Esophagus muscularis mucosa (tissue), 4 donors: Measurements from ENCODE around the gene PTPN3. TPM values are rescaled to one million over a fixed set of nuclear protein-coding genes. Genes with fewer than 3 reads are reported as not detected.

Experiments used
- DNase-seq: peaks from one replicate; pipeline ENCODE4 v3.0.0-alpha.2; 2017; ENCODE audit errors: extremely low spot score
- H3K27ac ChIP-seq, 4 donors: fragments of 200-600 bp; sonication (generic); replicated peaks in 1 of 4; 1 replicate in 3 of 4; 2 replicates in 1 of 4; pipeline ENCODE4 v1.5.1; 2016 to 2019; ENCODE audit warnings: mild to moderate bottlenecking in 1 of 4
- H3K27me3 ChIP-seq, 4 donors: fragments of 200-600 bp; sonication (generic); one replicate each; pipeline versions ENCODE4 v1.5.1 to v1.6.0; 2016 to 2019
- H3K36me3 ChIP-seq, 4 donors: fragments of 200-600 bp; sonication (generic); one replicate each; pipeline ENCODE4 v1.5.1; 2016 to 2019
- H3K4me1 ChIP-seq, 4 donors: fragments of 200-600 bp; sonication (generic); one replicate each; pipeline ENCODE4 v1.5.1; 2016 to 2019
- H3K4me3 ChIP-seq, 4 donors: fragments of 200-600 bp; sonication (generic); 1 replicate in 2 of 4; 2 replicates in 2 of 4; pipeline ENCODE4 v1.5.1; 2016 to 2019; ENCODE audit warnings: mild to moderate bottlenecking in 4 of 4, moderate library complexity in 1 of 4
- H3K9me3 ChIP-seq, 4 donors: fragments of 200-600 bp; sonication (generic); 1 replicate in 3 of 4; 2 replicates in 1 of 4; pipeline ENCODE4 v1.5.1; 2016 to 2019
- CTCF ChIP-seq, 3 experiments: fragments of 200-600 bp in 2 of 3; fragments of 450-650 bp in 1 of 3; sonication (generic) in 2 of 3; IDR thresholded peaks; one replicate each; pipeline ENCODE4 v1.5.1; 2017 to 2019; ENCODE audit warnings: antibody characterized with exemption in 3 of 3, mild to moderate bottlenecking in 2 of 3, moderate library complexity in 1 of 3
- EP300 ChIP-seq: sonication (generic); formaldehyde crosslinking; IDR thresholded peaks from one replicate; pipeline ENCODE4 v1.6.1; 2017; ENCODE audit warnings: antibody characterized with exemption
- POLR2A ChIP-seq: fragments of 450-650 bp; IDR thresholded peaks from one replicate; pipeline ENCODE4 v1.6.1; 2017; ENCODE audit warnings: antibody characterized with exemption, moderate library complexity, mild to moderate bottlenecking, low read depth
- POLR2AphosphoS5 ChIP-seq, 2 donors: sonication (generic); formaldehyde crosslinking; IDR thresholded peaks; one replicate each; pipeline ENCODE4 v1.6.1; 2017; ENCODE audit warnings: antibody characterized with exemption in 2 of 2
- WGBS: methylation state at CpG from one replicate; pipeline ENCODE4 v1.1.5; 2018; 5-methylcytosine and 5-hydroxymethylcytosine counted together
- intact Hi-C: fragments of 100-400 bp; cut with DNase I; formaldehyde crosslinking; loops from one replicate; pipeline ENCODE4 v1.15.1; 2023
- total RNA-seq, 4 donors: library from RNA; depleted of rRNA; stranded (reverse); fragments of >200 nt; gene quantifications; one replicate each; pipeline versions ENCODE4 v1.1.0 to v1.2.1, GENCODE V29; 2016

PTPN3 gene
- total RNA-seq, 4 donors from 2014 or later: 0.83 to 2.0 (median 1.3) TPM

GRCh38 chr9:109427886-109428285, 70.2 kb downstream of the PTPN3 start:
- H3K4me3 ChIP-seq: no peak overlapping the region
- no peaks in the 10 kb centered on the region for H3K36me3 ChIP-seq
- H3K27me3 ChIP-seq: no peaks in the 10 kb centered on the region
- no peak overlapping the region for H3K27ac ChIP-seq
- no peaks in the 10 kb centered on the region for H3K9me3 ChIP-seq
- TF ChIP-seq CTCF (IDR thresholded peaks at IDR 0.05) (no peak), POLR2AphosphoS5 (IDR thresholded peaks at IDR 0.05) (no peak), POLR2A (no peak), EP300 (no peak)
- H3K4me1 ChIP-seq: no peaks in the 10 kb centered on the region
- intact Hi-C loops: no loop called here
- 71% methylated on average over 4 of the region's 4 CpGs for WGBS
- DNase-seq: no peak

GRCh38 chr9:109426626-109427402, 71.3 kb downstream of the PTPN3 start:
- intact Hi-C loops: no loop called here
- 92% methylated on average over 9 of the region's 9 CpGs for WGBS
- Histone ChIP-seq H3K27me3 (no peaks in the 10 kb centered on the region), H3K9me3 (no peaks in the 10 kb centered on the region), H3K4me3 (no peak overlapping the region), H3K36me3 (no peaks in the 10 kb centered on the region), H3K27ac (no peak overlapping the region), H3K4me1 (no peaks in the 10 kb centered on the region)
- DNase-seq: no peak
- no peak for TF ChIP-seq CTCF (IDR thresholded peaks at IDR 0.05)
- no peak for TF ChIP-seq POLR2AphosphoS5 (IDR thresholded peaks at IDR 0.05)
- no peak for TF ChIP-seq EP300
- no peak for TF ChIP-seq POLR2A

GRCh38 chr9:109424618-109425017, 73.5 kb downstream of the PTPN3 start:
- no peaks in the 10 kb centered on the region for H3K9me3 ChIP-seq
- TF ChIP-seq CTCF (IDR thresholded peaks at IDR 0.05): no peak
- no peak for TF ChIP-seq POLR2A
- no peak for TF ChIP-seq POLR2AphosphoS5 (IDR thresholded peaks at IDR 0.05)
- TF ChIP-seq EP300: no peak
- H3K27ac ChIP-seq: no peak overlapping the region
- no peaks in the 10 kb centered on the region for H3K36me3 ChIP-seq
- peaks cover 0 to 4% (median 0%) of the 10 kb centered on the region in 4 donors for H3K4me1 ChIP-seq
- no peak overlapping the region for H3K4me3 ChIP-seq
- intact Hi-C loops: no loop called here
- H3K27me3 ChIP-seq: no peaks in the 10 kb centered on the region
- no peak for DNase-seq

GRCh38 chr9:109423877-109424276, 74.2 kb downstream of the PTPN3 start:
- no peak overlapping the region for H3K27ac ChIP-seq
- H3K36me3 ChIP-seq: peaks cover 0 to 3% (median 0%) of the 10 kb centered on the region in 4 donors
- H3K4me3 ChIP-seq: no peak overlapping the region
- intact Hi-C loops: no loop called here
- H3K9me3 ChIP-seq: no peaks in the 10 kb centered on the region
- TF ChIP-seq EP300 (no peak), POLR2AphosphoS5 (IDR thresholded peaks at IDR 0.05) (no peak), POLR2A (no peak), CTCF (IDR thresholded peaks at IDR 0.05) (no peak)
- 88% methylated on average over 1 of the region's 1 CpG for WGBS
- no peak for DNase-seq
- peaks cover 0 to 4% (median 0%) of the 10 kb centered on the region in 4 donors for H3K4me1 ChIP-seq
- H3K27me3 ChIP-seq: no peaks in the 10 kb centered on the region
